Neural cell (in vitro differentiated cells): ENCODE results near the gene RASL10A.

Source experiments
- CTCF ChIP-seq: fragments of 450-650 bp; IDR thresholded peaks from 2 replicates; pipeline ENCODE4 v1.5.1; 2014; ENCODE audit warnings: antibody characterized with exemption, mild to moderate bottlenecking, moderate library complexity; ENCODE audit not compliant: poor library complexity, severe bottlenecking
- EP300 ChIP-seq: fragments of 450-650 bp; conservative IDR thresholded peaks from 2 replicates; pipeline ENCODE4 v1.6.1; 2014; ENCODE audit warnings: antibody characterized with exemption, mild to moderate bottlenecking, moderate library complexity; ENCODE audit not compliant: poor library complexity, severe bottlenecking
- EZH2 ChIP-seq: fragments of 200-600, 300-800 bp; shearing (Covaris generic), sonication (generic); IDR thresholded peaks from 2 replicates; pipeline ENCODE4 v1.6.1; 2014; ENCODE audit warnings: antibody characterized with exemption, low read length, borderline replicate concordance, mild to moderate bottlenecking; ENCODE audit not compliant: insufficient read depth, poor library complexity, severe bottlenecking
- POLR2AphosphoS5 ChIP-seq: IDR thresholded peaks from 2 replicates; pipeline ENCODE4 v1.6.1; 2012
- RAD21 ChIP-seq: fragments of 450-650 bp; conservative IDR thresholded peaks from 2 replicates; pipeline ENCODE4 v1.6.1; 2014; ENCODE audit warnings: antibody characterized with exemption, mild to moderate bottlenecking, moderate library complexity
- REST ChIP-seq: IDR thresholded peaks from 2 replicates; pipeline ENCODE4 v1.6.1; 2012; ENCODE audit warnings: borderline replicate concordance

GRCh38 chr22:29334696-29335344, 19.3 kb upstream of the RASL10A start:
- TF ChIP-seq POLR2AphosphoS5 (no peak), CTCF (no peak), EZH2 (no peak), EP300 (no peak), REST (no peak), RAD21 (no peak)
